PFSK-1 (cell line): Measurements from ENCODE around the gene ASPA.

Source experiments
- FOXP2 ChIP-seq: optimal IDR thresholded peaks from 2 replicates; pipeline ENCODE3; 2011; ENCODE audit warnings: borderline replicate concordance, control low read depth, inconsistent platforms; ENCODE audit not compliant: insufficient read depth; ENCODE audit errors: extremely low read length, extremely low read depth
- POLR2AphosphoS5 ChIP-seq: IDR thresholded peaks from 2 replicates; pipeline ENCODE4 v1.6.1; 2012; ENCODE audit warnings: low read depth, mild to moderate bottlenecking, control low read depth, low read length, moderate library complexity
- REST ChIP-seq, 2 experiments: IDR thresholded peaks; 2 replicates each; pipeline versions ENCODE4 v1.6.1 to v1.8.0; 2011 to 2012; ENCODE audit warnings: low read depth in 2 of 2, low read length in 2 of 2, control low read depth in 1 of 2, inconsistent platforms in 1 of 2, mild to moderate bottlenecking in 1 of 2, moderate library complexity in 1 of 2; ENCODE audit not compliant: insufficient read depth in 1 of 2
- SIN3A ChIP-seq: IDR thresholded peaks from 2 replicates; pipeline ENCODE4 v1.6.1; 2012; ENCODE audit warnings: mild to moderate bottlenecking, low read length, moderate library complexity, borderline replicate concordance; ENCODE audit not compliant: insufficient read depth
- TAF1 ChIP-seq: IDR thresholded peaks from 2 replicates; pipeline ENCODE4 v1.6.1; 2012; ENCODE audit warnings: low read length, control low read depth, borderline replicate concordance; ENCODE audit not compliant: insufficient read depth

The ASPA gene

GRCh38 chr17:3447625-3448024 is 28.2 kb upstream of the ASPA start:
- TF ChIP-seq POLR2AphosphoS5: no peak

- TF ChIP-seq POLR2AphosphoS5: no peak
- no peak for TF ChIP-seq REST (IDR thresholded peaks at IDR 0.05; ENCODE audit: insufficient read depth in 1 of 2, low read depth in 2 of 2, low read length in 2 of 2)
- TF ChIP-seq FOXP2: no peak
- TF ChIP-seq SIN3A: no peak
- no peak for TF ChIP-seq TAF1
Observed at GRCh38 chr17:3448059-3448665, 27.6 kb upstream of the ASPA start.

DNA sequence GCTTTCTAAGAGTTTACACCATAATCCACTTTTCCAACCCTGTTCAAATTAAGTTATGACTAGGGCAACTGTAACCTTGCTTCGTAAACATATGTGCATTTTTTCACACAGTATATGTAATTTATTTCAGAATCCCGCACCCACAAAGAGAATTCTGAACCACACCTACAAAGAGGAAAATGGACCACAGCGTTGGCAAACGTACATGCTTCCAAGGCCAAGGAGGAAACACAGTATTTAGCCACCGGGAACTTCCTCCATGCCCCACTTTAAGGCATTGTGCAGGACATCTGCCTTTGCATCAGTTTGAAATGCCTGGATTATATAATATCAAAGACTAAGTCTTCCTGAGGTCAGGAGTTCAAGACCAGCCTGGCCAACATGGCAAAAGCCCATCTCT is 6.3 kb upstream of the ASPA start:
- no peak for TF ChIP-seq REST (IDR thresholded peaks at IDR 0.05; ENCODE audit: insufficient read depth in 1 of 2, low read depth in 2 of 2, low read length in 2 of 2)
- no peak for TF ChIP-seq FOXP2
- no peak for TF ChIP-seq SIN3A
- no peak for TF ChIP-seq POLR2AphosphoS5
- no peak for TF ChIP-seq TAF1

- TF ChIP-seq TAF1 (no peak), REST (IDR thresholded peaks at IDR 0.05; ENCODE audit: insufficient read depth in 1 of 2, low read depth in 2 of 2, low read length in 2 of 2) (no peak), POLR2AphosphoS5 (no peak), FOXP2 (no peak), SIN3A (no peak)
Observed at GRCh38 chr17:3471599-3471998, 4.2 kb upstream of the ASPA start, which contains the start of gene SPATA22. SPATA22 (minus strand) TSS chr17:3471819; CDS start chr17:3469325, 2,494 bp downstream.

DNA sequence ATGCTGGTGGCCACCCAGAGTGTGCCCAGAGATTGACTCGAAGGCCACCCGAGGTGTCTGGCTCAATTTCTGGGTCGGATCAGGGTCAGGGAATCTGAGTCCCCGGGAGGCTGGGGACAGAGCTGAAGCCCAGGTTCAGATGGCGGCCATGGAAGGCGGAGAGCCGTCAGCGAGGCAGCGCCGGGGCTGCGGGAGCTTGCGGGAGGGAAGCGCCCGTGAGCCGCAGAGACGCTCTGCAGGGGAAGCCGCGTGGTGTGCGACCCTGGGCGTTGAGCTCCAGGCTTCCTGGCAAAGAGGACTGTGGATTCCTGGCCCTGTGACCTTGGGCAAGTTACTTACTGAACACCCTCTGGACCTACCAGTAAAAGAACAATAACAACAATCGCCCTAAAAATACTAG is 3.7 kb upstream of the ASPA start:
- no peak for TF ChIP-seq REST (IDR thresholded peaks at IDR 0.05; ENCODE audit: insufficient read depth in 1 of 2, low read depth in 2 of 2, low read length in 2 of 2)
- no peak for TF ChIP-seq FOXP2
- no peak for TF ChIP-seq SIN3A
- no peak for TF ChIP-seq TAF1
- TF ChIP-seq POLR2AphosphoS5: no peak
